HG03280 (cell line): ENCODE data around the gene HSPA14.
"Not testable (repeated sequence)": the region's sequence is repeated elsewhere in the genome, so short reads cannot be mapped to it uniquely, and the experiment has no call there.

ENCODE experiments used
- ATAC-seq: cut with Tn5 transposase; IDR thresholded peaks from one replicate; pipeline ENCODE4 v1.9.1; 2021; ENCODE audit warnings: mild to moderate bottlenecking, moderate library complexity; ENCODE audit not compliant: unreplicated experiment

HSPA14 gene

DNA sequence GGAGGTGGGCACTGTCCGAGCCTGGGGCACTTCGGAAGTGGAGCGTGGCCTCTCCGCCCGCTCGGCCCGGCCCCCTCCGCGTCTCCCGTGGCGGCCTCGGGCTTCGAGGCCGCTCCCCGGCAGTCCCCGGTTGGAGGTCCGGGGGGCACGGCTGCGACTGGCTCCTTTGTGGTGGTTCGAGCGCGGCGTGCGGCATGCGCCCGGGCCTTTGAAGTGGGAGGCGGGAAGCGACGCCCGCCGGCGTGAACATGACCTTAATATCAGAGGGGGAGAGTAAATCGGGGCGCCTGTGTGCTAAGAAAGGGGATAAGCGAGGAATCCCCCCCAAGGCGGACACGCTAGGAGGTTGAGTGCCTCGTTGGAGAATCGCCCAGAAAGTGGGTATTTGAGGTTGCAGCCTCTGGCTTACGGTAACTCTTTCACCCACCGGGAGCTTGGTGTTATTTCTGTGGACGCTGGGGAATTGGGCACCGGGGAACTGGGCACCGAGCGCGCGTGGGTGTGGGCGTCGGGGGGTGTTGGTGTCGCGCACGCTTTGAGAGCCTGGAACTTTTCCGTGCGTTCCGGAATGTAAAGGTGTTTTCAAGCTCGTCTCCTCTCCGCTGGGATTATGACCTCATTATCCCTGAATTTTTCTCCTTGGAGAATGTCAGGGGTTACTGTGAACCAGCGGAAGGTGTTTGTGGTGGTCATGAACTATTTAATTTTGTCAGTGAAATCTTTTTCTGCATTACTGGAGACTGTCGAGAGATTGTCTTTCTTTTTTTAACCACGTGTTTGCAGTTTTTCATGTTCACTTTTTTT, 41.2 kb downstream of the HSPA14 start:
- peak; percentile 13 for ATAC-seq

DNA sequence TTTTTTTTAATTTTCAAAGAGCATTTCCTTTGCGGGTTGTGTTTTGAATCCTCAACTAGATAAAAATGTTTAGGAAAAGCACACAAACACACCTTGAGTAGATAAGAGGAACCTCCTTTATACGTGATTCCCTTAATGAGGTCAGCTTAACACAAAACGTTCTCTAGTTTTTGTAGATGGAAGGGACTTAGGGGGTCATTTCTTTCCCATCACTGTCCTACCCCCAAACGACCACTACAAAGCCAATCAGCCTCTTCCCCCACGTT, 41.8 kb downstream of the HSPA14 start:
- no peak for ATAC-seq

- ATAC-seq = no peak
Observed at GRCh38 chr10:14880229-14880628, 42.1 kb downstream of the HSPA14 start.

GRCh38 chr10:14884082-14884481, 46.0 kb downstream of the HSPA14 start:
- no peak for ATAC-seq

DNA sequence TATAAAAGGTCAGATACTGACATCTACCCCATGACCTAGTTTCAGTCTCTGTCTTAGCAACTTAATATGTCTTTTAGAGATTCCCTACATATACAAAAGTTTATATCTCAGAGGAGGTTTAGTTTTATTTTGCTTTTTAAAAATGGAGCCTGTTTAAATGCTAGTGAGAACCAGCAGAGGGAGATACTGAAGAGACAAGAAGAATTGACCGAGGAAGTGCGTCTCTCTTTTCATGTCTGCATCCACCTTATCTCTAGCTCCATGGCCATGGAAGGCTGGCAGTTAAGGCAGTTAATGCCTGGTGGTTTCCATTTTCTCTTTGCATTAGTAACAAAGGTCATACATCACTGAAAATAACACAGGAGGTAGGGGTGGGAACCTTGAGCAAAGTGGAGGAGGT, 51.2 kb downstream of the HSPA14 start:
- ATAC-seq = no peak

DNA sequence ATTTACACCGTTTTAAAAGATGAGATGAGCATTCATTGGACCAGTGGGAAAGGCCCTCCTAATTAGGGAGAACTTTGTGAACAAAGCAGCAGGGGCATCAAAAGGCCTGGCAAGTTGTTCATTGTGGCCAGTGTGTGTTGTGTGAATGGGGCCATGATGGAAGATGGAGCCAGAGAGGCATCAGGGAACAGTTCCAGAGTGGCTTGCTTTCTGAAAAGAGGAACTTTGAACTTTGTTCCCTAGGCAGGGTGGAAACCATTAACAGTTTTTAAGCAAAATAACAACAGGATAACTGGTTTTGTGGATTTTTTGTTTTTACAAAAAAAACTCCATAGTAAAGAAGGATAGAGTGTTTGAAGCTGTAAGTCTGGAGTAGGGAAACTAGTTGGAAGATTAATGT, 53.0 kb downstream of the HSPA14 start:
- no peak for ATAC-seq

DNA sequence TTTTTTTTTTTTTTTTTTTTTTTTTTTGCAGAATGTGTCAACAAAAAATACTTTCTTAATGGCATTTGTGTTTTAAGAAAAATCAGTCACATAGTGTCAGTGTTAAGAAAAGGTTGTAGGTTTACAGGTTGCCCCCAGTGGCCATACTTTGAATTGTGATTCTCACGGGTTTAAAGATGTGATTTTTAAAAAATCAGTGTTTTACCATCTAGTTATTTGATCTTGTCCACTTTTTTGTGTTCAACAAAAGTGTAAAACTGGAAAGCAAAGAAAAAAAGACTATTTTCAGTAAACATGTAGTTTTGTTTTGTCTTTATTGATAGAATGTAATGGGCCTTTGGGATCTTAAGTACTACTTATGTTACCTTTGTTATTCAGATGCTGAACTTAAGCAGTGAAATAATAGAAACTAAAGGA, 66.2 kb downstream of the HSPA14 start:
- ATAC-seq = no peak

- ATAC-seq = no peak
Observed at GRCh38 chr10:14904864-14905263, 66.8 kb downstream of the HSPA14 start.

- ATAC-seq = no peak
Observed at GRCh38 chr10:14905890-14906289, 67.8 kb downstream of the HSPA14 start.

DNA sequence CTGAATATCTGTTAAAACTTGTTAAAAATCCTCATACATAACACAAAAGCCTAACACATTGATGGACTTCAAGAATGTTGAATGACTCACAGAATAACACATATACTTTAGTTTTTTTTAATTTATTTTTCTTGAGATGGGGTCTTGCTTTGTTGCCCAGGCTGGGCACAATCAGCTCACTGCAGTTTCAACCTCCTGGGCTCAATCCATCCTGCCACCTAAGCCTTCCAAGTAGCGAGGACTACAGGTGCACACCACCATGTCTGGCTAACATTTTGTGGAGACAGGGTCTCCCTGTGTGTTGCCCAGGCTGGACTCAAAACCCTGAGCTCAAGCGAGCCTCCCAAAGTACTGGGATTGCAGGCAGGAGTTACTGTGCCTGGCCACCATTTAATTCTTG, 68.7 kb downstream of the HSPA14 start:
- ATAC-seq = no peak

DNA sequence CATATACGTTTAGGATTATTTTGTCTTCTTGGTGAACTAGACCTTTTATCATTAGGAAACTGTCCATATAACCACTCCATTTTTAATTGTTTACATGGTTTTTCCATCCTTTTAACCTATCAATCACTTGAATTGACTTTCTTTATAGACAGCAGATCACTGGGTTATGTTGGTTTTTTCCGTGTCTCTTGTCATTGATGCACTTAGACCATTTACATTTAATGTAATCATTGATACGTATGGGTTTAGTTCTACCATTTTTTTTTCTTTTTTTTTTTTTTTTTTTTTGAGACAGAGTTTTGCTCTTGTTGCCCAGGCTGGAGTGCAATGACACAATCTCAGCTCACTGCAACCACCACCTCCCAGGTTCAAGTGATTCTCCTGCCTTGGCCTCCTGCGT, 69.5 kb downstream of the HSPA14 start:
- not testable (repeated sequence) for ATAC-seq

GRCh38 chr10:14909101-14909500, 71.0 kb downstream of the HSPA14 start:
- no peak for ATAC-seq

DNA sequence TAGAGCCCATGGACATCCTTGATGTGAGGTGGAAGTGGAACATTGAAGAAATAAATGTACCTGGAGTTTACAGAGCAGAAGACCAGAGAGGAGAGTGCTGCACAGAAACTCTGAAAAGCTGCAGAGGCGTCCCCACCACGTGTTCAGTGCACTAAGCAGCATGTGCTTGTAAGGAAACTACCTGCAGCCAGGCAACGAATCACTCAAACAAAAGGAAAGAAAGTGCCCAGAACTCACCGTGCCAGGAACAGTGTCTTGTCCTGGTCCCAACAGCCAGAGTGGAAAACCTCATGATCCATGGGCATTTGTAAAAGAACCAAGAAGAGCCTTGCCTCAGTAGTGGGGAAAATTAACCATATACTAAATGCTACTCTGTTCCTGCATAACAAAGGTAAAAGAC, 72.8 kb downstream of the HSPA14 start:
- ATAC-seq = no peak

DNA sequence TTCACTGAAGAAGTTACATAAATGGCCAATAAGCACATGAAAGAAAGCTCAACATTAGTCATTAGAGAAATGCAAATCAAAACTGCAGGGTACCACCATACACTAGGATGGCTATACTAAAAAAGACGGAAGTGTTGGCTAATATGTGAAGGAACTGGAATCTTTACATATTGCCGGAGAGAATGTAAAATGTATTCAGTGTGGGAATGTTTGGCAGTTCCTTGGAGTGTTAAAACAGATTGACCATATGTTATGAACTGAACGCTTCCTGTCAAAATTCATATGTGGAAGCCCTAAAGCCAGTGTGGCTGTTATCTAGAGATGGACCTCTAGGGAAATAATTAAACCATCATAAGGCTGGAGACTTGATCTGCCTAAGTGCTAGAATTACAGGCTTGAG, 73.7 kb downstream of the HSPA14 start:
- ATAC-seq = no peak

DNA sequence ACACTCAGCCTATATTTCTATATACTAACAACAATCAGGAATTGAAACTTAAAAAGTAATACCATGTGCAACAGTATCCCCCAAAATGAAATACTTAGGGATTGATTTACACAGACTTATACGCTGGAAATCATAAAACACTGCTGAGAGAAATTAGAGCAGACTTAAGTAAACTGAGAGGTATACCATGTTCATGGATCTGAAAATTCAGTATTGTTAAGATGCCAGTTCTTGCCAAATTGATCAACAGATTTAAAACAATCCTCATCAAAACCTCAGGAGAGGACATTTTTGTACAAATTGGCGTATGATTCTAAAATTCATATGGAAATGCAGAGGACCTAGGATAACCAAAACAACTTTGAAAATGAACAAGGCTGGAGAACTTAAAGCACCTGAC, 78.5 kb downstream of the HSPA14 start:
- no peak for ATAC-seq

DNA sequence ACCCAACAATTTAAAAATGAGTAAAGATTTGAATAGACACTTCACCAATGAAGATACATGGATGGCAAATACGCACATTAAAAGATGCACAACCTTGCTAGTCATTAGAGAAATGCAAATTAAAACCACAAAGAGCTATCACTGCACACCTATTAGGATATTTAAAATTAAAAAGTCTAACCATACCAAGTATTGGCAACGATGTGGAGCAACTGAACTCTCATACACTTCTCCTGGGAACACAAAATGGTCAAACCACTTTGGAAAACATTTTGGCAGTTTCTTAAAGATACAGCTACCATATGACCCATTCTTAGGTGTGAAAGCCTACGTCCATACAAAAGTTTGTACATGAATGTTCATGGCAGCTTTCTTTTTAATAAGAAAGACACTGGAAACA, 79.7 kb downstream of the HSPA14 start:
- ATAC-seq = no peak

DNA sequence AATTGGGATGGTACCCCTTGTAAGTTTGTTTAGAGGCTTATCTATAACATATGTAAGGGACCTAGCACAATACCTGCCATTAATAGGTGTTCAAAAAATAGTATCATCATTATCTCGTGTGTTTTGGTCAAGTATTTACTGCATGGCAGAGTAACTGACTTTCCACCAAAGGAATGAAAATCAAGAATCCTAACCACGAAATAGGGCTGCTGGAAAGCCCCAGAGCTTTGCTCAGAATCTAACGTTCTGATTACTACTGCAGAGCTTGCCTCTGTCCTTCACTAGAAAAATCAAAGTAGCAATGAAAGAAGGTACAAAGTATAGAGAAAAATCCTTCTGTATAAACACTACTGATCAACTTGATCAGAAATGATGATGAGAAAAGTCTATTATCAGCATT, 80.9 kb downstream of the HSPA14 start:
- no peak for ATAC-seq
